ENCODE results near the gene THYN1.

THYN1 gene

DNA sequence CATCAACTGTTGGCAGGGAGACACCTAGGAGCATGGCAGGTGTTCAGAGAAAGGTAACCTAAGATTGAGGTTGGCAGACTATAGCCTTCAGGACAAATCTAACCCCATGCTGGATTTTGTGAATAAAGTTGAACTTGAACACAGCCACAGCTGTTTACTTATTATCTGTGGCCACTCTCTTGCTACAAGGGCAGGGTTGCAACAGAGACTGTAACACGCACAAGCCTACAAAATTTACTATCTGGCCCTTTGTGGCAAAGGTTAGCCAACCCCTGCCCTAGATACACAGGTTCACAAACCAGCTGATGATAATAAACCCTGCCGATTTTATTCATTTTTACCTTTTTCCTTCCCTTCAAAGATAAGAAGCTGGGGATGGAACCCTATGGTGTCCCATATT lies 2.5 kb downstream of the THYN1 start:
- DNase-seq (ENCODE audit: low read depth in 4 of 4, low spot score in 1 of 4), result no peak

DNA sequence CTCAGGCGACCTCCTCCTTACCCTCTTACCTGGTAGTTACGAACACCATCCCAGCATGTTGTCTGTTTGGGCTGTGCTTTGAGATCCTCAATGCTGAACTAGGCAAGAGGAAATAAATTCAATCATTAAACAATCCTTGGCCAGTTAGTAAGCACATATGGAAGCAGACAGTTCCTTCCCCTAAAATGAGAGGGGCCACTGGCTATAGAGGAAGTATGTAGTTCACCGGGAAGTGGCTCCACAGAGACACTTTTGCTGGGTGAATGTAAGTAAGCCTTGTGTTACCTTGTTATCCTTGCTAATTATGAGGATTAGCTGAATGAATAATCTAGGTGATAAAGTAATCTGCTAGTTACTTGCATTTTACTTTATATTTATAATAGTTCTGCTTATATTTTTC lies 2.9 kb downstream of the THYN1 start:
- no peak for DNase-seq (ENCODE audit: low read depth in 4 of 4, low spot score in 1 of 4)

DNA sequence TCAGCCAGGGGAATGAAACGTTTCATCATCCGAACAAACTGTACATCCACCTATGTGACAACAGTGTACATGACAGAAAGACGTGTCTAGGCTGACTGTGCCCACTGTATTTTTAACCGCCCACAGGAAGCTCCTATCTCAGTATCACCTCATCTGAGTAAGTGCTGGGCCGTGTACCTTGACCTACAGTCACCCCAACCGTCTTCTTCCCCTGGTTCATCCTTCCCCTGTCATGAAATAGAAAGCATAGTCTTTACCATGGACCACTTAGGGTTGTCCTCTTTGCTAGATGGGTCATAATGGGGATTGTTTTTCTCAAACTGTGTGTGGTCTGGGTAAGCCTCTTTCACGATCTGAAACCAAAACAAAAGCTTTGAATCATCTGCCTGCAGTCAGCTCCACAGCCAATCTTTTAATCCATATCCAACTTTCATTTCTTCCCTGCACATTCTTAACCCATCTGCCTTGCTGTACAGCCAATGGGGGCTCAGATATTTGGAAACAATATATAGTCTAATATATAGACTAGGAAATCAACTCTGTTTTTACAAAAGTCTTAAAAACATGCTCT lies 4.2 kb downstream of the THYN1 start:
- DNase-seq (ENCODE audit: low read depth in 4 of 4, low spot score in 1 of 4), result no peak

DNA sequence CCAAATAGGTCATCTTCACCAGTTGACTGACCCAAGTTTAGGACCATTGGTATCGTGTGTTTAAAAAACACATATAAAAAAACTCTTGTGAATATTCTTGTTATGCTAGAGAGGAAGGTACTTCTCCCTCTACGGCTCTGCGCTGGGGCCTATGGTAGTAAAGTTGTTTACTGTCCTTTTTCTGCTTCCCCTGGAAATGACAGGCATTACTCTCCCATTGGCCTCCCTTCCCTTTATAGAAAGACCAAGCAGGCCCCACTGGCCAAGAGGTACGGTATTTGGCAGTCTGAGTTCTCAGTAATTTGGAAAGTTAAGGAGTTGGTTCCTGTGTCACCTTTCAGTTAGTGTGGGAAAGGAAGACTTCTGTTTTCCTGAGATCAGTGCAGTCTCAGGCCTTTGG lies 6.5 kb downstream of the THYN1 start:
- no peak for DNase-seq (ENCODE audit: low read depth in 4 of 4, low spot score in 1 of 4)

DNA sequence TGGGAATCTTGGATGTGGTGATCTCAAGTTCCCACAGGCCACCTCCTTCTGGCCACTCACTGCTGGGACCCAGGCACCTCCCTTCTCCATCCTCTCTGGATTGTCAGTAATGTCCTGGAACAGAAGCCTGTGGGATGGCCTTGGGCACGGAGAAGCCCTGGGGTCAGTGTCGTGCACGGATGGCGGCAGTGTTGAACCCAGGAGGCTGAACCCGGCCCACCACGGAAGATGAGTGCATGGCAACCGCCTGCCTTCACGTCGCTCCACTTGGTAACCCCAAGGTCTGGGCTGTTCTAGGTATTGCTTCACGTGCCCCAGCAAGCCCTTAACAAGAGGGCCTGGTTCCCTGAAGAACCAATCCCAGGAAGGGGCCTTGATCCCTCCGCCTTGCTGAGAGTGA lies 7.1 kb downstream of the THYN1 start:
- no peak for DNase-seq (ENCODE audit: low read depth in 4 of 4, low spot score in 1 of 4)

DNA sequence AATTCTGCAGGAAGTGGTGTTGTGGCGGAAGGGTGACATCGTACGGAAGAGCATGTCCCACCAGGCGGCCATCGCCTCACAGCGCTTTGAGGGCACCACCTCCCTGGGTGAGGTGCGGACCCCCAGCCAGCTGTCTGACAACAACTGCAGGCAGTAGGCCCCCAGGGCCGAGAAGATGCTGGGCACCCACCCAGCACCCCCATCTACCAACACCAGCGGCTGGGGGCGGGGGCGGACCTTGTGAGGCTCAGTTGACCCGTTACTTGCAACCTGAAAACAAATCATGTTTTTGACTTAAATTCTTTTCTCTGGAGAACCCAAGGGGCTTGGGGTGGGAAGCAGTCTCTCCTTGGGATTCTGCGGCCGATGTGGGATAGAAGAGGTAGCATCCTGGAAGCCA lies 7.7 kb downstream of the THYN1 start:
- no peak for DNase-seq (ENCODE audit: low read depth in 4 of 4, low spot score in 1 of 4)

DNA sequence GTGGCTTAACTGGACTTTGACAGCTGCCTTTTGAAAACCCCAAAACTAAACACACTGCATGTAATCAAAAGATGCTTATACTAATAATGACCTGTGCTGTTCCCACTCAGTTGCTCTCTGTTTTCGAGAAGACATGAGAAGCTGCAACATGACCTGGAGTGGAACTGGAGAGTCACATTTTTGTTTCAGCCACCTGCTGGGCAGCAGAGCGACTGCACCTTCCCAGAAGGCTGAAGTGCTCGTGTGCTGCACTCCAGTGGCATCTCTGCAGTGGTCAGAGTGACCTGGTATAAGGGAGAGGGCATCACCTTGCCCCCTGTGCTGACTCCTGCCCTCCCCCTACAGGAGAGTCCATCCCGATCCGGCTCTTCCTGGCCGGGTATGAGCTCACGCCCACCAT lies 8.6 kb downstream of the THYN1 start:
- no peak for DNase-seq (ENCODE audit: low read depth in 4 of 4, low spot score in 1 of 4)

DNA sequence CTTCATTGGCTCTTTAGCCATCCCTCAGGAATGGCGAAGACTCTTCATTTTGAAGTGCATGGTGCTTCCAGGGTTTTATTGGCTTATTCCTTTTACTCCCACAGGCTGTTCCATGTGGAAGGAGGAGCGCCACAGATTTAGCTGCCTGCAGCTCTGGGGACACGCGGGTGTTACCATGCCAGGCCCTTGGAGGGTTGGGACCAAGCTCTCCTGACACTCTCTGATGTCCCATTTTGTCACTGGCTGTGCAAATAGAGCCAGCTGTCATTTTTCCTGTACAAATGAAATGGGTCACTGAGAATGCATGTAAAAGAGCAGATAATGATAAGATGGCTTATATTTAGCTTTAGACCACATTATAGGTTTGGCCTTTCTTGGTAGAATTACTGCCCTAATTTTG lies 9.2 kb downstream of the THYN1 start:
- no peak for DNase-seq (ENCODE audit: low read depth in 4 of 4, low spot score in 1 of 4)

DNA sequence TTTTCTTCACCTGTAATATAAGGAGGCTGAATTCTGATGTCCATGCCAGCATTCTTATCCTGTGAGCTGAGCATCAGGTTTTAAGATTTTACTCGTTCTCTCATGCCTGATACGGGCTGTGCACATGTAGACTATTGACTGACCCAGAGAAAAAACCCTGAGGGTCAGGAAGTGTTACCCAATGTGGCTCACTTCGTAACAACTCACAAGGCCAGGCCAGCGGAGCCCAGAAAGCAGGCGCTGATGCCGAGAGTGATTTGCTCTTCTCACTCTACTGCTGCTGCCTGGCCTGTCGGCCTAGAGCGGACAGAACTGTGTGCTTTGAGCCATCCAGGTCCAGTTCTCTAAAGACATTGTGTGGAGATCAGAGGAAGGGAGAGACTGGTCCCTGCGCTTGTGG lies 10.8 kb downstream of the THYN1 start:
- DNase-seq (ENCODE audit: low read depth in 4 of 4, low spot score in 1 of 4), result no peak

DNA sequence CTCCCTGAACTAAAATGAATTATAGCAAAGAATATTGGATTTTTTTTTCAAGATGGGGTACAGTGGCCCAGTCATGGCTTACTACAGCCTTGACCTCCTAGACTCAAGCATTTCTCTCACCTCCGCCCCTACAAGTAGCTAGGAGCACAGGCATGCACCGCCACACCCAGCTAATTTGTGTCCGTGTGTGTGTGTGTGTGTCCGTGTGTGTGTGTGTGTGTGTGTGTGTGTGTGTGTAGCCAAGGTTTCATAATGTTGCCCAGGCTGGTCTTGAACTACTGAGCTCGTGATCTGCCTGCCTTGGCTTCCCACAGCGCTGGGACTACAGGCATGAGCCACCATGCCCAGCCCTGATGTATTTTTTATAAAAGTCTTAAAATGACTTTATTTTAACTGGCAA lies 12.6 kb downstream of the THYN1 start:
- DNase-seq (ENCODE audit: low read depth in 4 of 4, low spot score in 1 of 4), result no peak

DNA sequence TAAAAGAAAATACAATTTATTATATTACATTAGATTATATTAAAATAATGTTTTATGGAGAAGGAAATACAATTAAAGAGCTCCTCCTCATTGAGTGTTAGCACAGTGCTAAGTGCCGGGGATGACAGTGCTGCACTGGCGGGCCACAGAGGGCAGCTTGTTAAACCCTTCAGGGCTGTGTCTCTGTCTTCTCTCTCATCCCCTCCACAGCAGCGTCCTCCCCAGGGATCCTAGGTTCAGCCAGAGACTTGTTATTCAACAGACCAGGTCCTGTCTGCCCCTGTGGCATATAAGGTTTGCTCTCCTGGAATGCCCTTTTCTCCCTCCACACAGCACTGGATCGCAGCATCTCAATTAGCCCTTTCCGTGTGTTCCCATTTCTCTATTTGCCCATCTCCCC lies 14.2 kb downstream of the THYN1 start:
- DNase-seq (ENCODE audit: low read depth in 4 of 4, low spot score in 1 of 4), result no peak

DNA sequence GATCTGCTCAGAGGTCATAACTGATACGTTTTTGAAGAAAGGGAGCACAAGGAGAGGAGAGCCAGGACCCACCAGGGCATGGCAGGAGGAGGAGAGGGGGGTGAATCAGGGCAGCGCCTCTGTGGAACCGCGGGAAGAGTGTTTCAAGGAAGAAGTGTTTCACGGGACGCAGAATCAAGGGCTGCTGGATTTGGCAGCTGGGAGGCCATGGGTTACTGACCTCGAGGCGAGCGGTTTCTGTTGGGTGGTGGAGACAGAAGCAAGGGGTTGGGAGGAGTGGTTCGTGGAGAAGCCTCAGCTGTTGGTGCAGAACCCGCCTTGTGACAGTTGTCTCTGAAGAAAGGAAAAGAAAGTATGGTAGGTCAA lies 15.6 kb downstream of the THYN1 start:
- no peak for DNase-seq (ENCODE audit: low read depth in 4 of 4, low spot score in 1 of 4)

DNA sequence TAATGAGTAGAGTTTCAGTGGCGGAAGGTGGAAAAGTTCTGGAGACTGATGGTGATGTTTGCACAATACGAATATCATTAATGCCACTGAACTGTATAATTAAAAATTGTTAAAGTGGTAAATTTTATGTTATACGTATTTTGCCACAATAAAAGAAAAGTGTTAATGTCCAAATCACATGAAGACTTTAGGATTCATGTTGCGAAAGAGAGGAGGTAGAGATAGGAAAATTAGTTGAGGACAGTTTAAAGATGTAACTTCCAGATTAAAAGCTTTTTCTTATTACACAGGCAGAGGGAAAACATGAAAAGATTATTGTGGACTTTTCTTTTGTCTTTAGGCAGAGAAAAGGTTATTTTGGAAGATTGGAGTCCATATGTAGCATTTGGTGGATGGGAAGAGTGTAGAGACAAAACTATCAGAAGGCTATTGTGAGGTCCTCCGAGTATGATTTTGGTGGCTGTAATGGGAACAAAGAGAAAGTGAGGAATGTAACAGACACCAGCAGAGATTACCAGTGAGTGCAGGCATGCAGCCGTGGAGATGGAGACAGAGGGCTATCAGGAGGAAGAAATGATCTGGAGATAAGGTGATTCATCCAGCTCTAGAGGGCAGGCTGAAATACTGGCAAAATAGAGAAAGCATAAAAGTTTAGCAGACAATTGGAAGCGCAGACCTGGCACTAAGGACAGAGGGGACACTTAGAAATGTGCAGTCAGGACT lies 16.2 kb downstream of the THYN1 start:
- no peak for DNase-seq (ENCODE audit: low read depth in 4 of 4, low spot score in 1 of 4)

DNA sequence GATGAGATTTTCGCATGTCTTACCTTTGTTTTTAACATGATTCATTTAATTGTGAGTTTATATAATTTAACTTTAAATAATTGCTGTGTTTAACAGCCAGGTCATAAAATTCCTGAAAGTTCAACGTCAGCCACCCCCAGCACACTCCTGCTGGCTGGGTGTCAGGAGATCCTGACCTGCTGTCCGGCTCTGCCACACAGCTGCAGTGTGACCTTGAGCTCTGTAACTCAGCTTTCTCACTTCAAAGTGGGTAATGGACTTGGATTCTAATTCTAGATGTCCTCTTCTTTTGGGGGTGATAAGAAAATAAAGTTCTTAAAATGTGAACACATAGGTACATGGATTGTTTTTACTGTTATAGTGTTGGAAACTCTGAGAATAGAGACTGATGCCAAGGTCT lies 17.8 kb downstream of the THYN1 start:
- DNase-seq (ENCODE audit: low read depth in 4 of 4, low spot score in 1 of 4), result no peak

DNA sequence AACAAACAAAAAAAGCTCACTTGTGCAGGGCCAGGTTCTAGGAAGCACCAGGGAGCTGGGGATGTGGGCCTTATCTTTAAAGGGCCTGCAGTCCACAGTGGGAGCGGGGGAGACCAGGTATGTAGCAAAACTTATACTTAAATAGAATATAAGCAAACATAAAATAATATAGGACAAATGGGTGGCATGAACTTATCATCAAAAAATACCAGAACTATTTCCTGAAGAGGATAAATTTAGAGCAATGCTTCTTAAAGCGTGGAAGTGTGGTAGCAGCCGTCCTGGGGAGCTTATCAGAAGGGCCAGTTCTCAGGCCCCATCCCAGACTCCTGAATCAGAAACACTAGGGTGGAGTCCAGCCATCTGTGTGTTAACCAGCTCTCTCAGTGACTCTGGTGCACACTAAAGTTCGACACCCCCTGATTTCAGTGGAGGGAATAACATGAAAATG lies 19.4 kb downstream of the THYN1 start:
- no peak for DNase-seq (ENCODE audit: low read depth in 4 of 4, low spot score in 1 of 4)

DNA sequence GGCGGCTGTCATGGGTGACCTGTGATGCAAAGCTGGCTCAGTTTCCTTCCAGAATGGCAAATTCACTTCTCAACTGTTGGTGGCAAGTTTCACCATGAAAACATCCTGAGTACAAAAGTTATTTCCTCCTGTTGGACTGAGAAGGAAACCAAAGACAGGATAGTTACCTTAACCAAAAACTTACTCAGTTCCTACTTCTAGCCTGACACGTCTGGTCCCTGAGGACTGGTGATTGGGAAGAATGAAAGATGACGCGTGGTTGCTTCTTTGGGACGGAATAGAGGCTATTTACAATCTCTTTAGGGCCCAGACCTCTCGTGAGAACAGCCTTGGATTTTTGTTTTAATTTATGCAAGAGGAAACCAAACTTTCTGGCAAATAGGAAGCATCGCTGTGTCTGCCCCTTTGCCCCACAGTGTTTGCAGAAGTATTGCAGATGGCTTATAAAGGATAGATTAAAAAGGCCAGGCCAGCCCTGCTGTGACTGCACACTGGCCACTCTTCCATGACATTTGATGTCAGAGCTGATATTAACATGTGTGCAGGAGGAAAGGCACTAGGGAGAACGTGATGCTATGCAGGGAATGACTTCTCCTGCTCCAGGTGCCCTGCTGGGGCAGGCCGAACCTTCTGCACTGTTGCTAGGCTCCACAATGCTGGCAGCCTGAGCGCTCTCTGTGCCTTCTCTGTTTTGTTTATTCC lies 21.0 kb downstream of the THYN1 start:
- DNase-seq (ENCODE audit: low read depth in 4 of 4, low spot score in 1 of 4), result no peak

DNA sequence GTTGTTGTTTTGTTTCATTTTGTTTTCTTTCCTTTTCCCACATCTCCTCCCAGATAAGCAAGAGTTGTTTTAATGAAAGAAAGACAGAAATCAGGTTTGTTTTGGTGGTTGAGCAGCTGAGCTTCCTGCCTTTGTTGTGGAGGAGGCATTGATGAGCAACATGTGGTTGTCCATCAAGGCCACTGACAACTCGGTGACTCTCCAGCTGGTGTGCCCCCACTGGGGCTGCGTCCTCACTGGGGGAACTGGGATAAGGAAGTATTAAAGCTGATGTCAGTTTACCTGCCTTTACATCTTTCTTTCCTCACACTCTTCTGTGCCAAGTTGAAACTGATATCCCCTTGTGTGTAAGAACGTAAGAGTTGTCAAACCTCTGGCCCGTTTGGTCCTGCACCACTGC lies 22.8 kb downstream of the THYN1 start:
- no peak for DNase-seq (ENCODE audit: low read depth in 4 of 4, low spot score in 1 of 4)

DNA sequence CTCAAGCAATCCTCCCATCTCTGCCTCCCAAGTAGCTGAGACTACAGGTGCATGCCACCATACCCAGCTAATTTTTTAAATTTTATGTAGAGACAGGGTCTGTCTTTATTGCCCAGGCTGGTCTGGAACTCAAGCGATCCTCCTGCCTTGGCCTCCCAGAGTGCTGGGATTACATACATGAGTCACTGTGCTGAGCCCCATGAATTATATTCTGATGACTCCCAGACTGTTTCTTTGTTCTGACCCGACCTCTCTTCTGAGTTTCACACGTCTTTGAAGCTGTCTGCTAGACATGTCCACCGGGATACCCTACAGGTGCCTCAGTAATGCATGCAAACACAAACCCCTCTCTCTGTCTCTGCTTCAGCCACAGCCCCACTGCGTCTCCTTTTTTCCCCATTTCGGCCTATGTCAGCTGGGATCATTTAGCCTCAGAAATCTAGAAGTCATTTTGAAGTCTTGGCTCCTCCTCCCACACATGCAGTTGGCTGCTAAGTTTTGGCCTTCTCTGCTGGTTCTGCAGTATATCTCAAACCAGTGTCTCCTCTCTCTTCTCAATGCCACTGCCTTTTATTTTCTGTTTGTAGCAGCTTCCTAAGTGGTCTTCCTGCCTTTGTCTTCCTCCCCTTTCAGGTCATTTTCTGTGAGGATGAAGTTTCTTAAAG lies 23.9 kb downstream of the THYN1 start:
- no peak for DNase-seq (ENCODE audit: low read depth in 4 of 4, low spot score in 1 of 4)

DNA sequence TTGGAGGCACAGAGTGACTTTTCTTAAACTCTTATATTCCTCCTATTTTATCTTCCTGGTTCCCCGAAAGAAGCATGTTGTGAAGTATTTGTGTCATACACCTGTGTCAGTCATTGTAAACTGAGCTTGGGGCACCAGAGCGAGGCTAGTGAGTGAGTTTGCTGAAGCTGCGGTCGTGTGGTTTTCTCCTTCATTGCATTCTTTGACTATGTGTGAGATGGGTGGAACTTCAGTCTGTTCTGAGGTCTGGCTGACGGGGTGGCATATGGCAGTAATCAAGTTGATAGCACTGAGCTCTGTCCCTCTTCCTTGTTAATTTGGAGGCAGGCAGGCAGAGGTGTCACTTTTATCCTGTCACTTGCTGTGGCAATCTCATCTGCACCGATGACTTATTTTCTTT lies 24.5 kb downstream of the THYN1 start:
- no peak for DNase-seq (ENCODE audit: low read depth in 4 of 4, low spot score in 1 of 4)

DNA sequence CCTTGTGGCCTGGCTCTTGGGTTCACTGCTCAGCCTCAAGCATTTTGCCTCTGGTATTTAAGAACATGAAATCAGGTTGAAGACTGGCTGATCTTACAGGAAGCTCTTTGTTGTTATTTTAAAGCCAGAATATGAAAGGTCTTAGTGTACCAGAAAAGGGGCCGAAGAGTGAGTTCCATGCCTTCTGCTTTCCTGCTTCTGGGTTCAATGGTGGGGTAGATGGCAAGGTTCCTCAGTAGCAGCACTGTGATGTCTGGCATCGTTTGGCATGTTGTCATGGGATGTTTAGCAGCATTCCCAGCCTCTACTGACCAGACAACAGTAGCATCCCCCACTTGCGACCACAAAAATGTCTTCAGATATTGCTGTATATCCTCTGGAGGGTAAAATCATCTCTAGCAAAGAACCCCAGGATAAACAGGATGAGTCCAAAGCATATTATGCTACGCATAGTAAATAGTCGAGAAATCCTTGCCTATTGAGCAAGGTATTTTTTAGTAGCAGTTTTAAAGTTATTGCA lies 26.3 kb downstream of the THYN1 start:
- DNase-seq (ENCODE audit: low read depth in 4 of 4, low spot score in 1 of 4), result no peak

DNA sequence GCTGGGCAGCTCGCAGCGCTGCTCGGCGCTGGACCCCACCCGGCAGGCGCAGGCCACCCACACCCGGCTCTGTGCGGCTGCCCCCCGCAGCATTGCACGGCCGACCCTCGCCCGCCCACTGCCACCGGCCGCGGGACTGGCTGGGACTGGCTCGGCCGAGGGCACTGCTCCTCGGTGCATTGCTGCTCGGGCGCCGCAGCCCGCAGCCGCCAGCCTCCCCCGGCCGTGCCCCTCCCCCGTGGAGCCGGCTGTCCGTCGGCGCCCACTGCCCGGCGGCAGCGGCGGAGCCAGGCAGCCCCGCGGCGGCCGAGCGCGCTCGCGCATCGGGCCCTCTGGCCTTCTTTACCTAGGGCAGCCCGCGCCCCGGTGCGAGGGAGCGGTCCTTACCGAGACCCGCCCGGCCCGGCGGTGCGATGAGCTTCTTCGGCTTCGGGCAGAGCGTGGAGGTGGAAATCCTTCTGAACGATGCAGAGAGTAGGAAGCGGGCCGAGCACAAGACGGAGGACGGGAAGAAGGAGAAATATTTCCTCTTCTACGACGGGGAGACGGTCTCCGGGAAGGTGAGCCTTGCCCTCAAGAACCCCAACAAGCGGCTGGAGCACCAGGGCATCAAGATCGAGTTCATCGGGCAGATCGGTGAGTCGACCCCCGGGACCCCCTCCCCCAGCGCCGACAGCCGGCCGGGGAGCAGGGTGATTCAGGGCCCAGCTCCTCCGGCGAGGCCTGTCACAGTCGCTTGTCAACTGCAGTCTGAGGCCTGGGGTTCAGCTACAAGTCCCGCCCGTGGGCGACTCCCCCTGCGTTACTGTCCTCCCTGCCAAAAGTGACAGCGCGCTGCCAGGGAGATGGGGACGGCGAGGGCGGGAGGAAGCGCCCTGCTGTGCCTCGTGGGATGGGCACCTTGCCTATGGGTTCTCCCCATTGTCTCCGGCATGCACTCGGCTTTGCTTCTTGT lies 28.2 kb downstream of the THYN1 start:
- DNase-seq (ENCODE audit: low read depth in 4 of 4, low spot score in 1 of 4), result peak in 2 of 4 experiments; percentile 45 to 46
